ENCODE measurements around the gene OR52H1. TPM values are rescaled to one million over a fixed set of nuclear protein-coding genes. Genes with fewer than 3 reads are reported as not detected.
A peak's percentile ranks its signal among the peaks of the same experiment; 100 is the strongest.

Gene OR52H1
- total and polyA plus RNA-seq, 2 of the 8 experiments (the other 6 are each of a cell fraction or from before 2014, with no cell fraction given): 0.09 TPM; not detected in 1

- Histone ChIP-seq H4K91ac (replicated peaks; ENCODE audit: insufficient read length, low read length) (no peak overlapping the region), H2BK120ac (replicated peaks; ENCODE audit: low read depth, low read length) (peak overlapping the region; percentile 60), H3K4me2 (ENCODE audit: insufficient read depth in 1 of 2, low read depth in 2 of 2, low read length in 2 of 2) (peak overlapping the region; percentile 97), H3K9ac (replicated peaks in 1 of 4; ENCODE audit: extremely low read depth in 1 of 4, low read depth in 3 of 4, low read length in 3 of 4) (no peak overlapping the region), H2BK12ac (ENCODE audit: low read depth, low read length) (peak overlapping the region; percentile 44; the same call in 1 of the 2 replicates), H3K4me3 (ENCODE audit: extremely low read depth in 1 of 4, insufficient read depth in 2 of 4, low read depth in 3 of 4, low read length in 4 of 4) (peak overlapping the region in 3 of 4 experiments; percentile 77 to 97 (median 90); a peak in 5 of 8 replicates), H3K27ac (ENCODE audit: low read depth, low read length) (no peak overlapping the region), H3K23ac (ENCODE audit: insufficient read length) (no peak overlapping the region), H2BK5ac (ENCODE audit: low read depth, low read length) (0 out of 2 replicates have a peak overlapping the region, but pooled peaks have one; percentile 18), H3K79me1 (ENCODE audit: low read depth, low read length) (no peaks in the 10 kb centered on the region), H3K4ac (replicated peaks; ENCODE audit: insufficient read length, low read depth, low read length) (no peak overlapping the region), H2AFZ (ENCODE audit: low read length) (no peak overlapping the region), H4K8ac (ENCODE audit: extremely low read depth, insufficient read depth, low read length) (peak overlapping the region; percentile 79; the same call in 1 of the 2 replicates), H3K9me3 (ENCODE audit: insufficient read depth in 2 of 2, low read depth in 1 of 2, low read length in 1 of 2) (no peaks in the 10 kb centered on the region), H4K20me1 (replicated peaks in 1 of 2; ENCODE audit: control insufficient read depth in 1 of 2, insufficient read depth in 2 of 2, low read length in 2 of 2) (peaks cover 1 to 2% of the 10 kb centered on the region in 2 experiments), H3K23me2 (ENCODE audit: low read depth, low read length) (peaks cover 8% of the 10 kb centered on the region; the same call in 1 of the 2 replicates), H3K79me2 (ENCODE audit: control insufficient read depth in 1 of 2, insufficient read depth in 2 of 2, low read length in 2 of 2) (peaks cover 3 to 32% of the 10 kb centered on the region in 2 experiments; a peak in 3 of 4 replicates), H4K5ac (ENCODE audit: insufficient read length, low read depth, low read length) (no peak overlapping the region), H2BK20ac (ENCODE audit: low read length) (no peak overlapping the region), H2AK5ac (ENCODE audit: low read depth, low read length) (no peak overlapping the region), H2BK15ac (ENCODE audit: low read length) (no peak overlapping the region), H3K56ac (replicated peaks; ENCODE audit: insufficient read length, low read depth, low read length) (no peak overlapping the region), H3K18ac (ENCODE audit: extremely low read depth, low read length) (peak overlapping the region; percentile 75; the same call in 1 of the 2 replicates), H3K4me1 (replicated peaks in 1 of 4; ENCODE audit: control insufficient read depth in 3 of 4, insufficient read depth in 4 of 4, low read length in 3 of 4) (peaks cover 0 to 15% (median 8%) of the 10 kb centered on the region in 4 experiments), H3K36me3 (ENCODE audit: control insufficient read depth in 2 of 4, insufficient read depth in 4 of 4, low read length in 3 of 4) (no peaks in the 10 kb centered on the region), H3K27me3 (replicated peaks in 1 of 4; ENCODE audit: control insufficient read depth in 3 of 4, extremely low read depth in 1 of 4, insufficient read depth in 3 of 4, low read length in 3 of 4) (no peaks in the 10 kb centered on the region; a peak in 1 of 7 replicates), H3K14ac (ENCODE audit: insufficient read length) (no peak overlapping the region)
- CTCF ChIA-PET (ENCODE audit: partially characterized antibody): interaction anchor here (0.6 to 6.8 kb wide), 6 partner anchors 8 to 284 kb away, joined by 3 to 71 read pairs (median 6); partner anchors contain the start of genes OR52B6, OR52N2 and TRIM5
- WGBS, 2 experiments (ENCODE audit: extremely low coverage in 1 of 2, insufficient coverage in 1 of 2, insufficient read length in 1 of 2, insufficient replicate concordance in 2 of 2, low coverage in 1 of 2, low lambda C conversion rate in 2 of 2, missing lambda C conversion rate in 1 of 2): 13% methylated on average over 3 of the region's 3 CpGs; no CpG with 5 or more reads in 1 of the 2 experiments
- POLR2A ChIA-PET (ENCODE audit: partially characterized antibody): interaction anchor here (0.6 to 1.4 kb wide), 4 partner anchors 15 to 1049 kb away, joined by 3 to 4 read pairs (median 3); no protein-coding TSS in a partner anchor
- no peak for TF ChIP-seq JUND (IDR thresholded peaks at IDR 0.05; ENCODE audit: low read length)
- no peak for TF ChIP-seq USF2 (IDR thresholded peaks at IDR 0.05; ENCODE audit: low read length)
- TF ChIP-seq RAD21 (IDR thresholded peaks at IDR 0.05 in 1 of 2, conservative IDR thresholded peaks at IDR 0.05 in 1 of 2; ENCODE audit: low read depth in 2 of 2, low read length in 2 of 2): no peak
- no peak for TF ChIP-seq ATF2 (IDR thresholded peaks at IDR 0.05; ENCODE audit: low read length)
- no peak for FAIRE-seq
- no peak for DNase-seq (ENCODE audit: low read depth in 1 of 2, low spot score in 2 of 2)
Observed at GRCh38 chr11:5597953-5598352, 49.6 kb upstream of the OR52H1 start.

Data from H1 (cell line).